HepG2 (cell line): ENCODE results near the gene CADM3. TPM values are rescaled to one million over a fixed set of nuclear protein-coding genes. Genes with fewer than 3 reads are reported as not detected.

Experiments used
- JDP2 ChIP-seq: sonication (generic); formaldehyde crosslinking; IDR thresholded peaks from 2 replicates; pipeline ENCODE4 v1.8.1; 2022; ENCODE audit warnings: missing genetic modification reagents, borderline replicate concordance
- NFIB ChIP-seq: sonication (generic); formaldehyde crosslinking; IDR thresholded peaks from 2 replicates; pipeline ENCODE4 v1.9.0; 2021; ENCODE audit warnings: missing genetic modification reagents, mild to moderate bottlenecking, borderline replicate concordance
- PCBP2 ChIP-seq: fragments of 200-400 bp; formaldehyde crosslinking; optimal IDR thresholded peaks from 2 replicates; pipeline ENCODE3; 2018; ENCODE audit warnings: low read length, low read depth; ENCODE audit not compliant: poor library complexity, severe bottlenecking
- PRDM4 ChIP-seq: sonication (generic); formaldehyde crosslinking; IDR thresholded peaks from 2 replicates; pipeline ENCODE4 v1.9.0; 2021; ENCODE audit warnings: missing genetic modification reagents, borderline replicate concordance
- ZBED4 ChIP-seq: sonication (generic); formaldehyde crosslinking; IDR thresholded peaks from 2 replicates; pipeline ENCODE4 v1.4.0; 2020; ENCODE audit warnings: missing genetic modification reagents, borderline replicate concordance
- ZNF232 ChIP-seq: sonication (generic); formaldehyde crosslinking; IDR thresholded peaks from 2 replicates; pipeline ENCODE4 v1.4.0; 2020; ENCODE audit warnings: missing genetic modification reagents, borderline replicate concordance
- ZNF441 ChIP-seq: sonication (generic); formaldehyde crosslinking; IDR thresholded peaks from 2 replicates; pipeline ENCODE4 v1.7.0; 2021; ENCODE audit warnings: missing genetic modification reagents, borderline replicate concordance
- ZNF678 ChIP-seq: sonication (generic); formaldehyde crosslinking; IDR thresholded peaks from 2 replicates; pipeline ENCODE4 v1.4.0; 2020; ENCODE audit warnings: mild to moderate bottlenecking, missing genetic modification reagents
- polyA plus RNA-seq, 8 experiments: library from polyadenylated mRNA; depleted of rRNA in 3 of 8; stranded (reverse) in 7 of 8; unstranded in 1 of 8; fragments of >200 nt; fragmentation: Illumina TruSeq in 4 of 8; extraction: Trizol in 4 of 8; gene quantifications; 2 replicates each; pipeline versions ENCODE4 v1.2.1 to v1.2.3, GENCODE V29; 2011 to 2016; ENCODE audit warnings: low read depth in 4 of 8, missing spikeins in 1 of 8, mixed read lengths in 1 of 8; ENCODE audit not compliant: insufficient read depth in 1 of 8
- total RNA-seq, 5 experiments: library from RNA; depleted of rRNA; stranded (reverse); fragments of >200 nt; fragmentation: Illumina TruSeq; extraction: Trizol; gene quantifications; 2 replicates each; pipeline ENCODE4 v1.2.3, GENCODE V29; 2016; ENCODE audit warnings: low read depth in 1 of 5

The CADM3 gene
- total and polyA plus RNA-seq, 2 of the 13 experiments (the other 11 are each of a cell fraction or from before 2014, with no cell fraction given): not detected

GRCh38 chr1:159209061-159209460 lies 37.6 kb downstream of the CADM3 start (continued):
- TF ChIP-seq ZBED4 (no peak), PRDM4 (CRISPR knock-in tag) (no peak), PCBP2 (no peak), NFIB (no peak), ZNF678 (CRISPR knock-in tag) (no peak), ZNF232 (CRISPR knock-in tag) (no peak), JDP2 (CRISPR knock-in tag) (no peak), ZNF441 (CRISPR knock-in tag) (no peak)
